IMR-90 (cell line): ENCODE data around the gene TEX14. TPM values are rescaled to one million over a fixed set of nuclear protein-coding genes. Genes with fewer than 3 reads are reported as not detected.

Experiments used
- ATAC-seq: fragments of 200-7000 bp; cut with Tn5 transposase; 2 replicates; pipeline ENCODE4 v1.9.1; 2020; ENCODE audit warnings: low read depth, mild to moderate bottlenecking, moderate library complexity
- BruUV-seq: library from RNA; stranded (reverse); fragments of 400-500 nt; replicated peaks from 2 replicates; lab custom pipeline; 2021; lab: Mats Ljungman, UMichigan
- CTCF ChIA-PET: fragments of 300-600 bp; formaldehyde crosslinking; extraction: SDS; loops from one replicate; lab custom pipeline; 2021; ENCODE audit warnings: antibody characterized with exemption; lab: Yijun Ruan, JAX
- POLR2A ChIA-PET: fragments of 300-600 bp; sonication (Branson Sonifier 250); formaldehyde crosslinking; loops from one replicate; lab custom pipeline; 2022; ENCODE audit warnings: antibody characterized with exemption; ENCODE audit not compliant: unreplicated experiment; lab: Charles Lee
- DNase-seq: peaks from one replicate; pipeline ENCODE4 v3.0.0; 2013
- H2AFZ ChIP-seq: replicated peaks from 2 replicates; pipeline ENCODE3; 2013; ENCODE audit warnings: low read length, mild to moderate bottlenecking; ENCODE audit not compliant: poor library complexity
- H2AK5ac ChIP-seq: 2 replicates; pipeline ENCODE4 v1.6.1; 2013; ENCODE audit warnings: low read depth, low read length, inconsistent platforms
- H2AK9ac ChIP-seq: replicated peaks from 2 replicates; pipeline ENCODE3; 2013; ENCODE audit warnings: mild to moderate bottlenecking, low read depth, low read length, moderate library complexity; ENCODE audit not compliant: poor library complexity
- H2BK120ac ChIP-seq: 2 replicates; pipeline ENCODE4 v1.6.1; 2013; ENCODE audit warnings: low read depth, low read length, inconsistent platforms
- H2BK15ac ChIP-seq: 3 replicates; pipeline ENCODE4 v1.6.1; 2013; ENCODE audit warnings: low read depth, low read length, inconsistent platforms
- H2BK20ac ChIP-seq: 2 replicates; pipeline ENCODE4 v1.6.1; 2013; ENCODE audit warnings: low read depth, mild to moderate bottlenecking, inconsistent platforms, low read length, moderate library complexity
- H2BK5ac ChIP-seq: 2 replicates; pipeline ENCODE4 v1.6.1; 2013; ENCODE audit warnings: mild to moderate bottlenecking, low read depth, low read length, inconsistent platforms; ENCODE audit not compliant: poor library complexity, severe bottlenecking
- H3K14ac ChIP-seq: replicated peaks from 2 replicates; pipeline ENCODE4 v1.6.1; 2013; ENCODE audit warnings: low read depth, low read length, inconsistent platforms
- H3K18ac ChIP-seq: 2 replicates; pipeline ENCODE4 v1.6.1; 2013; ENCODE audit warnings: low read depth, low read length, control low read depth
- H3K23ac ChIP-seq: 2 replicates; pipeline ENCODE4 v1.6.1; 2013; ENCODE audit warnings: low read depth, low read length, inconsistent platforms
- H3K27ac ChIP-seq: 2 replicates; pipeline ENCODE4 v1.5.1; 2013; ENCODE audit warnings: mild to moderate bottlenecking, control low read depth, low read length; ENCODE audit not compliant: insufficient read depth
- H3K27me3 ChIP-seq: 2 replicates; pipeline ENCODE4 v1.6.1; 2013; ENCODE audit warnings: low read length; ENCODE audit not compliant: control insufficient read depth, insufficient read depth
- H3K36me3 ChIP-seq: 2 replicates; pipeline ENCODE4 v1.6.1; 2013; ENCODE audit warnings: low read length, mixed read lengths; ENCODE audit not compliant: control insufficient read depth, insufficient read depth
- H3K4ac ChIP-seq: 2 replicates; pipeline ENCODE4 v1.6.1; 2013; ENCODE audit warnings: low read depth, low read length, inconsistent platforms
- H3K4me1 ChIP-seq: 2 replicates; pipeline ENCODE4 v1.6.1; 2013; ENCODE audit warnings: low read length, mixed read lengths; ENCODE audit not compliant: control insufficient read depth, insufficient read depth
- H3K4me2 ChIP-seq: 2 replicates; pipeline ENCODE4 v1.6.1; 2013; ENCODE audit warnings: low read depth, mild to moderate bottlenecking, control low read depth, low read length, moderate library complexity
- H3K4me3 ChIP-seq: 2 replicates; pipeline ENCODE4 v1.5.1; 2013; ENCODE audit warnings: low read depth, mild to moderate bottlenecking, control low read depth, low read length, moderate library complexity; ENCODE audit not compliant: insufficient read depth
- H3K56ac ChIP-seq: 2 replicates; pipeline ENCODE4 v1.6.1; 2013; ENCODE audit warnings: low read length, inconsistent platforms; ENCODE audit not compliant: insufficient read depth; ENCODE audit errors: extremely low read depth
- H3K79me1 ChIP-seq, 2 experiments: 2 replicates each; pipeline ENCODE4 v1.6.1; 2013; ENCODE audit warnings: low read length in 2 of 2, inconsistent platforms in 1 of 2, low read depth in 1 of 2
- H3K9ac ChIP-seq: 2 replicates; pipeline ENCODE4 v1.6.1; 2013; ENCODE audit warnings: low read depth, low read length, control low read depth
- H3K9me1 ChIP-seq: 2 replicates; pipeline ENCODE4 v1.6.1; 2013; ENCODE audit warnings: low read length, inconsistent platforms; ENCODE audit not compliant: insufficient read depth
- H3K9me3 ChIP-seq: 2 replicates; pipeline ENCODE4 v1.6.1; 2013; ENCODE audit warnings: low read length; ENCODE audit not compliant: control insufficient read depth, insufficient read depth
- H4K20me1 ChIP-seq: 2 replicates; pipeline ENCODE4 v1.6.1; 2013; ENCODE audit warnings: low read length, inconsistent platforms; ENCODE audit not compliant: insufficient read depth
- H4K5ac ChIP-seq: 2 replicates; pipeline ENCODE4 v1.6.1; 2013; ENCODE audit warnings: mild to moderate bottlenecking, low read depth, low read length, control low read depth
- H4K8ac ChIP-seq, 2 experiments: 2 replicates each; pipeline ENCODE4 v1.6.1; 2013; ENCODE audit warnings: low read depth in 2 of 2, low read length in 2 of 2, control low read depth in 1 of 2, inconsistent platforms in 1 of 2
- H4K91ac ChIP-seq: 2 replicates; pipeline ENCODE4 v1.6.1; 2013; ENCODE audit warnings: low read depth, low read length, inconsistent platforms; ENCODE audit not compliant: insufficient read depth
- BHLHE40 ChIP-seq: fragments of 150-350 bp; IDR thresholded peaks from 2 replicates; pipeline ENCODE4 v1.6.1; 2016; ENCODE audit warnings: mild to moderate bottlenecking, low read depth, low read length
- CHD1 ChIP-seq: IDR thresholded peaks from 2 replicates; pipeline ENCODE4 v1.6.1; 2012; ENCODE audit warnings: low read depth, low read length, improper control_type of control experiment
- FOS ChIP-seq: fragments of 150-350 bp; IDR thresholded peaks from 2 replicates; pipeline ENCODE4 v1.6.1; 2016; ENCODE audit warnings: low read depth, low read length
- MAFK ChIP-seq: IDR thresholded peaks from 2 replicates; pipeline ENCODE4 v1.6.1; 2012; ENCODE audit warnings: low read depth, low read length, improper control_type of control experiment
- MAZ ChIP-seq: IDR thresholded peaks from 2 replicates; pipeline ENCODE4 v1.6.1; 2012; ENCODE audit warnings: low read depth, mild to moderate bottlenecking, low read length, improper control_type of control experiment, moderate library complexity, borderline replicate concordance
- MXI1 ChIP-seq: IDR thresholded peaks from 2 replicates; pipeline ENCODE4 v1.6.1; 2012; ENCODE audit warnings: low read depth, mild to moderate bottlenecking, low read length, moderate library complexity, borderline replicate concordance
- NFE2L2 ChIP-seq: fragments of 150-350 bp; IDR thresholded peaks from 2 replicates; pipeline ENCODE4 v1.6.1; 2016; ENCODE audit warnings: low read depth, mild to moderate bottlenecking, low read length
- POLR2A ChIP-seq: IDR thresholded peaks from 2 replicates; pipeline ENCODE4 v1.6.1; 2012; ENCODE audit warnings: mild to moderate bottlenecking, low read depth, low read length
- RAD21 ChIP-seq: IDR thresholded peaks from 2 replicates; pipeline ENCODE4 v1.6.1; 2012; ENCODE audit warnings: low read length, improper control_type of control experiment
- RCOR1 ChIP-seq: IDR thresholded peaks from 2 replicates; pipeline ENCODE4 v1.6.1; 2012; ENCODE audit warnings: mild to moderate bottlenecking, low read length, improper control_type of control experiment; ENCODE audit not compliant: insufficient replicate concordance
- RFX5 ChIP-seq: IDR thresholded peaks from 2 replicates; pipeline ENCODE4 v1.8.0; 2012; ENCODE audit warnings: low read depth, mild to moderate bottlenecking, low read length, moderate library complexity
- SMC3 ChIP-seq: fragments of 150-350 bp; IDR thresholded peaks from 2 replicates; pipeline ENCODE4 v1.6.1; 2016; ENCODE audit warnings: low read depth, mild to moderate bottlenecking, antibody characterized with exemption, low read length, moderate library complexity
- WGBS, 2 experiments: methylation state at CpG; one replicate each; pipeline versions ENCODE4 v1.1.5 to v1.1.7; 2013; ENCODE audit warnings: missing lambda C conversion rate in 2 of 2; ENCODE audit not compliant: insufficient read length in 1 of 2; ENCODE audit errors: extremely low coverage in 2 of 2; 5-methylcytosine and 5-hydroxymethylcytosine counted together
- dilution Hi-C: fragments of 300-500 bp; cut with HindIII; formaldehyde crosslinking; loops from one replicate; pipeline ENCODE4 v1.14.3; 2018; ENCODE audit warnings: low sequenced_read_pairs; ENCODE audit not compliant: unreplicated experiment
- in situ Hi-C: fragments of 300-500 bp; cut with MboI; formaldehyde crosslinking; loops from 3 replicates; pipeline ENCODE4 v1.14.3; 2019; ENCODE audit warnings: low sequenced_read_pairs, inconsistent platforms, mixed read lengths
- intact Hi-C: fragments of 100-400 bp; cut with micrococcal nuclease; formaldehyde crosslinking; loops from 2 replicates; pipeline ENCODE4 v1.10.0; 2022
- polyA plus RNA-seq, 3 experiments: library from polyadenylated mRNA; depleted of rRNA; stranded (reverse); fragments of >200 nt; gene quantifications; 2 replicates each; pipeline ENCODE4 v1.2.3, GENCODE V29; 2012; ENCODE audit warnings: low replicate concordance in 1 of 3
- total RNA-seq: library from RNA; depleted of rRNA; stranded (reverse); fragments of >200 nt; gene quantifications from 2 replicates; pipeline ENCODE4 v1.2.3, GENCODE V29; 2012
- TF ChIP-seq, protein P1 (sequence below): conservative IDR thresholded peaks from 2 replicates; pipeline ENCODE4 v1.5.1; 2012; ENCODE audit warnings: mild to moderate bottlenecking, low read depth, low read length, improper control_type of control experiment
- TF ChIP-seq, protein P2 (sequence below): fragments of 150-350 bp; IDR thresholded peaks from 2 replicates; pipeline ENCODE4 v1.6.1; 2016; ENCODE audit warnings: low read depth, mild to moderate bottlenecking, low read length, moderate library complexity, borderline replicate concordance
- TF ChIP-seq, protein P3 (sequence below): fragments of 150-350 bp; IDR thresholded peaks from 2 replicates; pipeline ENCODE4 v1.6.1; 2017; ENCODE audit warnings: mild to moderate bottlenecking, antibody characterized with exemption, low read length, low read depth

TEX14 gene
- total and polyA plus RNA-seq, 2 of the 4 experiments (the other 2 are of a cell fraction) = not detected

DNA sequence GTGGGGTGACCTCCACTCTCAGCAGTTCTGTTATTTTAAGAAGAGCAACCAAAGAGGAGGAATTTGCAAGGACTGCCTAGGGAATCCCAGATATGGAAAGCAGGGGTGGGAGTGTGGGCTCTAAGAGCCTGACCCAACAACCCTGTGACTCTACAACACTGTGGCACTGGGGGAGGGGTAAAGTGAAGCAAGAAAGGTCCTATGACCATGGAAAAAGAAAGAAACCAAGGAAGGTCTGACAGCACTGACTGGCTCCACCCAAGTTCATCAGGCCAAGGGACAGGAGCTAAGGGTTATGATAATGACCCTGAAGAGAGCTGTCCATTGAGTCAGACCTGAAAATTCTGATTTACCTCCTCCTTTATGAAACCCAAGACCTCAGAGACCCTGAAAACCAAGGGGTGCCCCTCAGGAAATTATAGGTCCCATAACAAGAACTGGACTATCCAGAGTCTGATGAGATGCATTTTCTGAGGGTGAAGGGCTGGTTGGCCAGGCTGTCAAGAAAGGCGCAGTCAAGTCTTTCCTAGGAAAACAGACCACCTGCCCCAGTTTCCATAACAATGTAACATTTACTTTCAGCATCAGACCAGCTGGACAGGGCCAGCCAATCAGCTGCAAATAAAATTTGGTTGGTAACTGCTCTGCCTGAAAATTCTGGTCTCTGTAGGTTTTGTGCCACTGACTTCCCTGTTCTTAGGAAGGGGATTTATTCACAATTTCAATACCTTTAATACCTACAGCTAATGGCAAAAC, 123.6 kb downstream of the TEX14 start:
- H3K27me3 ChIP-seq = peaks cover 10% of the 10 kb centered on the region
- CTCF ChIA-PET = interaction anchor here (0.5 kb wide), 1 partner anchor 9 kb away, joined by 5 read pairs; no protein-coding TSS in a partner anchor
- no peak overlapping the region for H4K8ac ChIP-seq
- no peaks in the 10 kb centered on the region for H3K36me3 ChIP-seq
- no peak overlapping the region for H3K56ac ChIP-seq
- no TSS peak for BruUV-seq
- H3K4me1 ChIP-seq = no peaks in the 10 kb centered on the region
- H3K4me3 ChIP-seq = no peak overlapping the region
- in situ Hi-C loops (no loop called here), dilution Hi-C loops (no loop called here), intact Hi-C loops (no loop called here)
- H2BK20ac ChIP-seq = no peak overlapping the region
- no peak for ATAC-seq
- H3K9me1 ChIP-seq = no peaks in the 10 kb centered on the region
- H2AK5ac ChIP-seq = no peak overlapping the region
- no peak overlapping the region for H3K18ac ChIP-seq
- H3K79me1 ChIP-seq = no peaks in the 10 kb centered on the region
- no CpG with 5 or more reads among the region's 1 CpG for WGBS, 2 experiments
- H3K14ac ChIP-seq = no peak overlapping the region
- no peak overlapping the region for H2AFZ ChIP-seq
- TF ChIP-seq, protein P1, sequence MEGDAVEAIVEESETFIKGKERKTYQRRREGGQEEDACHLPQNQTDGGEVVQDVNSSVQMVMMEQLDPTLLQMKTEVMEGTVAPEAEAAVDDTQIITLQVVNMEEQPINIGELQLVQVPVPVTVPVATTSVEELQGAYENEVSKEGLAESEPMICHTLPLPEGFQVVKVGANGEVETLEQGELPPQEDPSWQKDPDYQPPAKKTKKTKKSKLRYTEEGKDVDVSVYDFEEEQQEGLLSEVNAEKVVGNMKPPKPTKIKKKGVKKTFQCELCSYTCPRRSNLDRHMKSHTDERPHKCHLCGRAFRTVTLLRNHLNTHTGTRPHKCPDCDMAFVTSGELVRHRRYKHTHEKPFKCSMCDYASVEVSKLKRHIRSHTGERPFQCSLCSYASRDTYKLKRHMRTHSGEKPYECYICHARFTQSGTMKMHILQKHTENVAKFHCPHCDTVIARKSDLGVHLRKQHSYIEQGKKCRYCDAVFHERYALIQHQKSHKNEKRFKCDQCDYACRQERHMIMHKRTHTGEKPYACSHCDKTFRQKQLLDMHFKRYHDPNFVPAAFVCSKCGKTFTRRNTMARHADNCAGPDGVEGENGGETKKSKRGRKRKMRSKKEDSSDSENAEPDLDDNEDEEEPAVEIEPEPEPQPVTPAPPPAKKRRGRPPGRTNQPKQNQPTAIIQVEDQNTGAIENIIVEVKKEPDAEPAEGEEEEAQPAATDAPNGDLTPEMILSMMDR = no peak
- TF ChIP-seq SMC3 (no peak), BHLHE40 (no peak), RAD21 (no peak), MAZ (no peak), RCOR1 (no peak), POLR2A (no peak), RFX5 (no peak), MXI1 (no peak), FOS (no peak), NFE2L2 (no peak), MAFK (no peak), CHD1 (no peak)
- TF ChIP-seq, protein P2, sequence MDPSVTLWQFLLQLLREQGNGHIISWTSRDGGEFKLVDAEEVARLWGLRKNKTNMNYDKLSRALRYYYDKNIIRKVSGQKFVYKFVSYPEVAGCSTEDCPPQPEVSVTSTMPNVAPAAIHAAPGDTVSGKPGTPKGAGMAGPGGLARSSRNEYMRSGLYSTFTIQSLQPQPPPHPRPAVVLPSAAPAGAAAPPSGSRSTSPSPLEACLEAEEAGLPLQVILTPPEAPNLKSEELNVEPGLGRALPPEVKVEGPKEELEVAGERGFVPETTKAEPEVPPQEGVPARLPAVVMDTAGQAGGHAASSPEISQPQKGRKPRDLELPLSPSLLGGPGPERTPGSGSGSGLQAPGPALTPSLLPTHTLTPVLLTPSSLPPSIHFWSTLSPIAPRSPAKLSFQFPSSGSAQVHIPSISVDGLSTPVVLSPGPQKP = no peak
- TF ChIP-seq, protein P3, sequence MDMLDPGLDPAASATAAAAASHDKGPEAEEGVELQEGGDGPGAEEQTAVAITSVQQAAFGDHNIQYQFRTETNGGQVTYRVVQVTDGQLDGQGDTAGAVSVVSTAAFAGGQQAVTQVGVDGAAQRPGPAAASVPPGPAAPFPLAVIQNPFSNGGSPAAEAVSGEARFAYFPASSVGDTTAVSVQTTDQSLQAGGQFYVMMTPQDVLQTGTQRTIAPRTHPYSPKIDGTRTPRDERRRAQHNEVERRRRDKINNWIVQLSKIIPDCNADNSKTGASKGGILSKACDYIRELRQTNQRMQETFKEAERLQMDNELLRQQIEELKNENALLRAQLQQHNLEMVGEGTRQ = no peak
- H3K9me3 ChIP-seq = no peaks in the 10 kb centered on the region
- no peak for DNase-seq
- POLR2A ChIA-PET = no interaction called here
- no peak overlapping the region for H2AK9ac ChIP-seq
- no peak overlapping the region for H3K9ac ChIP-seq
- no peak overlapping the region for H4K91ac ChIP-seq
- H4K5ac ChIP-seq = no peak overlapping the region
- H3K23ac ChIP-seq = no peak overlapping the region
- H2BK120ac ChIP-seq = no peak overlapping the region
- no peak overlapping the region for H3K27ac ChIP-seq
- H4K20me1 ChIP-seq = no peaks in the 10 kb centered on the region
- no peak overlapping the region for H3K4ac ChIP-seq
- H2BK15ac ChIP-seq = no peak overlapping the region
- no peak overlapping the region for H3K4me2 ChIP-seq
- H2BK5ac ChIP-seq = no peak overlapping the region
